Epithelial cell of esophagus (primary cell): ENCODE results near the gene LCN6.

Experiments
- DNase-seq: peaks from one replicate; pipeline ENCODE4 v3.0.0; 2010; ENCODE audit warnings: low read depth
- H3K4me3 ChIP-seq: 2 replicates; pipeline ENCODE4 v1.5.1; 2011; ENCODE audit warnings: mild to moderate bottlenecking, low read length, control low read depth
- TF ChIP-seq, protein P1 (sequence below): IDR thresholded peaks from 2 replicates; pipeline ENCODE4 v1.5.1; 2011; ENCODE audit warnings: low read depth, mild to moderate bottlenecking, low read length, control low read depth, inconsistent platforms; ENCODE audit not compliant: insufficient read depth; ENCODE audit errors: missing control alignments

LCN6 gene

DNA sequence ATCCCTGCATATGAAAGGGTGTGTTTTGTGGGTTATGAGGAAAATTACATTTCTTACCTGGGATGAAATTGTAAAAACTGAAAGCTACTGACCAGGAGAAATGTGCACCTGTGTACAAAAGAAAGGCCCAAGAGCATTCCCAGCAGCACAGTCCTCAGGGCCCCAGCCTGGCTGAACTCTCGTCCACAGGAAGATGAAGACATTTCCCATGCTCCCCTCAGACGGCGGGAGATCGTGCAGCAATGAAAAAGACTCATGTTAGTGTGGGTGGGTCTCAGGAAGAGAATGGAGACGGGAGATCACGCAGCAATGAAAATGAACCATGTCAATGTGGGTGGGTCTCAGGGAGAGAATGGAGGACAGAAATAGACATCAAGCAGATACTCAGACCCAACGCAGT lies 28.6 kb upstream of the LCN6 start:
- TF ChIP-seq, protein P1, sequence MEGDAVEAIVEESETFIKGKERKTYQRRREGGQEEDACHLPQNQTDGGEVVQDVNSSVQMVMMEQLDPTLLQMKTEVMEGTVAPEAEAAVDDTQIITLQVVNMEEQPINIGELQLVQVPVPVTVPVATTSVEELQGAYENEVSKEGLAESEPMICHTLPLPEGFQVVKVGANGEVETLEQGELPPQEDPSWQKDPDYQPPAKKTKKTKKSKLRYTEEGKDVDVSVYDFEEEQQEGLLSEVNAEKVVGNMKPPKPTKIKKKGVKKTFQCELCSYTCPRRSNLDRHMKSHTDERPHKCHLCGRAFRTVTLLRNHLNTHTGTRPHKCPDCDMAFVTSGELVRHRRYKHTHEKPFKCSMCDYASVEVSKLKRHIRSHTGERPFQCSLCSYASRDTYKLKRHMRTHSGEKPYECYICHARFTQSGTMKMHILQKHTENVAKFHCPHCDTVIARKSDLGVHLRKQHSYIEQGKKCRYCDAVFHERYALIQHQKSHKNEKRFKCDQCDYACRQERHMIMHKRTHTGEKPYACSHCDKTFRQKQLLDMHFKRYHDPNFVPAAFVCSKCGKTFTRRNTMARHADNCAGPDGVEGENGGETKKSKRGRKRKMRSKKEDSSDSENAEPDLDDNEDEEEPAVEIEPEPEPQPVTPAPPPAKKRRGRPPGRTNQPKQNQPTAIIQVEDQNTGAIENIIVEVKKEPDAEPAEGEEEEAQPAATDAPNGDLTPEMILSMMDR, result no peak
- DNase-seq, result no peak
- H3K4me3 ChIP-seq, result no peak overlapping the region

DNA sequence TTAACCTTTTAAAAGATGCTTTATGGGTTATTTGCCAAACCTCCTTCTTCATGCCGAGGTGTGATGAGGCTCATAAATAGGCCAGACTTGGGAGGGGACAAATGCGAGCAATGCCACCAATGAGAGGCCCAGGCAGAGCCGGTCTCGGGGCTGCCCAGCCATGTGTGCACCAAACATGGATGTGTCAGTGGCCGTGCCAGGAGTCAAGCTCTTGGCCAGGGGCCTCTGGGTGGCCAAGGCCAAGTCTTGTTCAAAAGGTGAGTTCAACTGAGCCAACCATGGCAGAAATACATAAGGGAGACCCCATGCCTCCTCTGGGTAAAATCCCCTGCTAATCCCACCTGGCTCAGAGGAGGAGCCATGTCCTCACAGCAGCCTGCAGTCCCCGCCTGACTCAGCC lies 26.9 kb upstream of the LCN6 start:
- no peak overlapping the region for H3K4me3 ChIP-seq
- TF ChIP-seq, protein P1, result no peak
- DNase-seq, result no peak

DNA sequence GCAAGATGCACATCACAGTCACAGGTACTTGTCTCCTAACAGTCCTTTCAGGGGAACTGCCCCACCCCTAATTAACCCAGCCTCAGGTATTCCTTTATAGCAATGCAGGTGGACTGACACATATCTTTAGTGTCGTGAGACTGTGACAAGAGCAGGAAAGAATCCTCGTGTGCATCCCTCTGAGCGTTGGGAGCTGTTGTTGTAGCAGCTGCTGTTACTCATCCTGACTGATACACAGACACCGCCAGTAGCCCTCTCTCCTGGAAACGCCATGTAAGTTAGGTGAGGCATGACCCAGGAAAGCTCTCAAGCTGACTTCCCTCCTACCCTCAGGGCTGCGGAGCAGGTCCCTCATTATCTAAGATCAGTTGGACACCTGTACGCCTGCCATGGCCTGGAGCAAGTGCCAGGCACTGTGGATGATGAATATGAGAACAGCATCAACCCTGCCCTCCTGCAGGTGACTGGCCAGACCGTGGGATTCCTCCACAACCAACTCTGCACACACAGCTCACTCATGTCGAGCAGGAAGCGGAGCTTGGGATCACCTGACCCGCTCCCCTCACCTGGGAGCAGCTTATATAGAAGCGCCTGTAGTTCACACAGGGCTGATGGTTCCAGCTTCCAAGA lies 26.2 kb upstream of the LCN6 start:
- TF ChIP-seq, protein P1, result no peak
- no peak for DNase-seq
- H3K4me3 ChIP-seq, result no peak overlapping the region

DNA sequence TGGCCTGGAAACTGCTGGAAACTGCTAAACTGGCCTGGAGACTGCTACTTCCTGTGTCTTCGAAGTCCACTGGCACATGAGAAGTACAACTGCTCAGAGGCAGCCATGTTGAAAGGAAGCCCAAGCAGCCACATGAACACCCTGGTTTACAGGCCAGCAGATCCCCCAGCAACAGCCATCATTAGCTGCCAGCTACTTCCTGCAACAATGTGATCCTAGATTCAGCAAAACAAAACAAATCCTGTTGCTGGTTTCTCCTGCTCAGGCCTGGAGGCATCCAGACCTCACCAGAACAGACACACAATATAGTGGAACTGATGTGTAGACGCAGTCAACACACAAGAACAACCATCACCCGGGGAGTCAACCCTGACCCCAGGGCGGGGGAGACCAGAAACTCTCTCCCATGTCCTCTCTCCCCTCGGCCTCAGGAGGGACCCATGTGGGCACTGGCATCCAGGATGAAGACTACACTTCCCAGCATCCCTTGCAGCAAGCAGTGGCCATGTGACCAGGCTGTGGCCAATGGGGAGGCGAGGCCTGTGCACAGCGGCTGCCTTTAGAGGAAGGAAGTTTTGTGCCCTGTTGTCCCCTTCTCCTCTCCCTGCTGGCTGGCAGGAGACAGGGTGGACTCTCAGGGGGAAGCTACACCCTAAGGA lies 25.2 kb upstream of the LCN6 start:
- TF ChIP-seq, protein P1, result no peak
- no peak overlapping the region for H3K4me3 ChIP-seq
- no peak for DNase-seq

DNA sequence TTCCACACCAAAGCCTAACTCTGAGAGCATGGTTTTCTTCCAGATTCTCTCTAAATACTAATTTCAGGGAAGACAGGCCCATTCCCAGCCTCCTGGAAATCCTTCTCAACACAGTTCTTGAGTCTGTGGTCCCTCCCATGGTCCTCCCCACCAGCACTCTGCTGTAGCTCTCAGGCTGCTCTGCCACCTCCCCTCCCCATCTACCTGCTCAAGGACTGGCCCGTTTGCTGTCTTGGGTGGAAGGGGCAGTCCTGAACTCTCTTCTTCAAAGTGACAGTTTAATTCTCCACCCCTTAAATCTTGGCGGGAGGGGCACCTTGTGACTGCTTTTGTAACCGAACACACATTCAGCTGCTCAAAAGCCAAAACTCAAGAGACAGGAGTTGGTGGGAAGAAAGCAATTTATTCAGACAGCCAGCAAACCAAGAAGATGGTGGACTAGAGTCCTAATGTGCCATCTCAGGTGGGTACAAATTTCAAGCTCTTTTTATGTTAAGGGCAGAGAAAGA lies 23.6 kb upstream of the LCN6 start:
- no peak overlapping the region for H3K4me3 ChIP-seq
- TF ChIP-seq, protein P1, result no peak
- no peak for DNase-seq

DNA sequence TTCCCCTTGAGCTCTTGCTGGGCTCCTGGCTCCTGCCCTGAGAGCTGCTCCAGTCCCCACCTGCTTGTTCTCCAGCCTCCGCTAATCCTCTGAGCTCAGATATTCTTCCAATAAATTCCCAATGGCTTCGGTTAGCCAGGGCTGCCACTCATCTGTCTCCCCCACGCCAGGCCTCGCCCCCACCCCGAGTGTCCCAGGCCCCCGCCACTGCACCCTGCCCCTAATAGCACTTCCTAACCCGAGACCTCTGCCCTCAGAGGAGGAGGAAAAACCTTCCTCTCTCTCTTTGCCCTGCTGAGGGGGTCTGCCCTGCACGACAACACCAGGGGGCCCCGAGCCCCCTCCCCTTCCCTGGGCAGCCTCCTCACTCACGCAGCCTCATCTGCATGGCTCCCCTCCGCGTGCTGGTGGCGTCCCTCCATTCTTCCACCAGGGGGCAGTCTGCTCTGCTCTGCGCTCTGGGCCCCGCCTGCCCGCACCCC lies 21.4 kb upstream of the LCN6 start:
- DNase-seq, result peak; percentile 27
- no peak overlapping the region for H3K4me3 ChIP-seq
- TF ChIP-seq, protein P1, result peak; percentile 52
